ENCODE data around the gene IQCK. TPM values are rescaled to one million over a fixed set of nuclear protein-coding genes. Genes with fewer than 3 reads are reported as not detected.

IQCK gene
- total and polyA plus RNA-seq, 10 donors = 3.6 to 19.9 (median 7.4) TPM

DNA sequence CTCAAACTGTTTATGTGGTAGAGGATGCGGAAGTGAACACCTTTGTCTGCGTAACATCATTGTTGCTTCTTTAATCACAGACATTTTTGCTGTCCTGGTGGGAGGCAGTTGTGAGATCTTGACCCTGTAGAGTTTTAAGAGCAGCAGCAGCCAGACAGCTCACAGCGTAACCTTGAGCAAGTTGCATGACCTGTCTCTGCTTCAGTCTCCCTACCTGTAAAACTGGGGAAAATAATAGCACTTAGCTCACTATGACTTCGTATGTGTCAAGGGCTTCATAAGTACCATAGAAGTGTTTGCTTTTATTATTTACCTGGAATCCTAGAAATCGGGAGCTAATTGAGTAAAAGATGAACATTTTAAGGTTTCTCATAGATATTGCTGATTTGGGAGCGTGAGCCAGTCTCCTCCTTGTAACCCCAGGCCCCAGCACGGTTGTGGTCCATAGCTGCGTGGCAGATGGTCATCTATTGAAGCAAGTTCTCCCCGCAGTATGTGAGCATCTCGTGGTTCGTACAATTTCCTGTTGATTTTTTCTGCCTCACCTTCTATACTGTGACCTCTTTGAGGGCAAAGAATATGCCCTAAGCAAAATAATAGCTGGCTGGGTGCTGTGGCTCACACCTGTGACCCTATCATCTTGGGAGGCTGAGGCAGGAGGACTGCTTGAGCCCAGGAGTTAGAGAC lies 132.2 kb downstream of the IQCK start:
- Histone ChIP-seq H3K4me1 (peaks cover 0 to 9% (median 0%) of the 10 kb centered on the region in 6 donors), H3K4me3 (no peak overlapping the region), H3K27ac (no peak overlapping the region), H3K9me3 (no peaks in the 10 kb centered on the region), H3K27me3 (replicated peaks in 1 of 7) (no peaks in the 10 kb centered on the region), H3K36me3 (no peaks in the 10 kb centered on the region)
- intact Hi-C loops (cut with DNase I; ENCODE audit: low total_unique reads) = no loop called here
- WGBS, 5 donors = 86 to 93% (median 87%) methylated on average over 11 of the region's 11 CpGs
- DNase-seq = no peak
- no peak for TF ChIP-seq POLR2A (IDR thresholded peaks at IDR 0.05)
- TF ChIP-seq, protein P1, sequence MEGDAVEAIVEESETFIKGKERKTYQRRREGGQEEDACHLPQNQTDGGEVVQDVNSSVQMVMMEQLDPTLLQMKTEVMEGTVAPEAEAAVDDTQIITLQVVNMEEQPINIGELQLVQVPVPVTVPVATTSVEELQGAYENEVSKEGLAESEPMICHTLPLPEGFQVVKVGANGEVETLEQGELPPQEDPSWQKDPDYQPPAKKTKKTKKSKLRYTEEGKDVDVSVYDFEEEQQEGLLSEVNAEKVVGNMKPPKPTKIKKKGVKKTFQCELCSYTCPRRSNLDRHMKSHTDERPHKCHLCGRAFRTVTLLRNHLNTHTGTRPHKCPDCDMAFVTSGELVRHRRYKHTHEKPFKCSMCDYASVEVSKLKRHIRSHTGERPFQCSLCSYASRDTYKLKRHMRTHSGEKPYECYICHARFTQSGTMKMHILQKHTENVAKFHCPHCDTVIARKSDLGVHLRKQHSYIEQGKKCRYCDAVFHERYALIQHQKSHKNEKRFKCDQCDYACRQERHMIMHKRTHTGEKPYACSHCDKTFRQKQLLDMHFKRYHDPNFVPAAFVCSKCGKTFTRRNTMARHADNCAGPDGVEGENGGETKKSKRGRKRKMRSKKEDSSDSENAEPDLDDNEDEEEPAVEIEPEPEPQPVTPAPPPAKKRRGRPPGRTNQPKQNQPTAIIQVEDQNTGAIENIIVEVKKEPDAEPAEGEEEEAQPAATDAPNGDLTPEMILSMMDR (IDR thresholded peaks at IDR 0.05 in 8 of 11, conservative IDR thresholded peaks at IDR 0.05 in 3 of 11) = no peak
- TF ChIP-seq POLR2AphosphoS5 (IDR thresholded peaks at IDR 0.05) = no peak

DNA sequence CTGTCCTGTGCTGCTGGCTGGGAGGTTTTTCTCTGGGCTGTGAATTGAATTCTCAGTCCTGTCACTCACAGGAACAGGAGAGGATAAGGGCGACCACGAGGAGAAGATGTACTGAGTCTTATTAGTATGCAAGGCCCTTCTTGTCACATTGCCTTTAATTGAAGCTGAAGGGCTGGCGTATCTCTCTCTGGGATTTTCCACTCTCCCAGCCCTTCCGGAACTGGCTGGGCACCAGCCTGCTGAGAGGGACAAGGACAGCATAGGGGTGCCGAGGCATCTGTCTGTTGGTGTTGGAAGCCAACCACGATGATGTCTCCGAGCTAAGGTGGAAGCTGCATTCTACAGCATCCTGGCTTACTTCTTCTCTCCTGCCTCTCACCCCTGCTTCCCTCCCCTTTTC lies 133.4 kb downstream of the IQCK start:
- Histone ChIP-seq H3K9me3 (no peaks in the 10 kb centered on the region), H3K36me3 (no peaks in the 10 kb centered on the region), H3K27ac (no peak overlapping the region), H3K4me1 (peaks cover 0 to 9% (median 0%) of the 10 kb centered on the region in 6 donors), H3K4me3 (no peak overlapping the region), H3K27me3 (replicated peaks in 1 of 7) (no peaks in the 10 kb centered on the region)
- intact Hi-C loops (cut with DNase I; ENCODE audit: low total_unique reads) = no loop called here
- 68 to 86% (median 74%) methylated on average over 7 of the region's 7 CpGs for WGBS, 5 donors
- TF ChIP-seq, protein P1 (IDR thresholded peaks at IDR 0.05 in 8 of 11, conservative IDR thresholded peaks at IDR 0.05 in 3 of 11) = no peak
- TF ChIP-seq POLR2AphosphoS5 (IDR thresholded peaks at IDR 0.05) = peak in 1 of 3 donors; percentile 26
- TF ChIP-seq POLR2A (IDR thresholded peaks at IDR 0.05) = no peak
- no peak for DNase-seq

DNA sequence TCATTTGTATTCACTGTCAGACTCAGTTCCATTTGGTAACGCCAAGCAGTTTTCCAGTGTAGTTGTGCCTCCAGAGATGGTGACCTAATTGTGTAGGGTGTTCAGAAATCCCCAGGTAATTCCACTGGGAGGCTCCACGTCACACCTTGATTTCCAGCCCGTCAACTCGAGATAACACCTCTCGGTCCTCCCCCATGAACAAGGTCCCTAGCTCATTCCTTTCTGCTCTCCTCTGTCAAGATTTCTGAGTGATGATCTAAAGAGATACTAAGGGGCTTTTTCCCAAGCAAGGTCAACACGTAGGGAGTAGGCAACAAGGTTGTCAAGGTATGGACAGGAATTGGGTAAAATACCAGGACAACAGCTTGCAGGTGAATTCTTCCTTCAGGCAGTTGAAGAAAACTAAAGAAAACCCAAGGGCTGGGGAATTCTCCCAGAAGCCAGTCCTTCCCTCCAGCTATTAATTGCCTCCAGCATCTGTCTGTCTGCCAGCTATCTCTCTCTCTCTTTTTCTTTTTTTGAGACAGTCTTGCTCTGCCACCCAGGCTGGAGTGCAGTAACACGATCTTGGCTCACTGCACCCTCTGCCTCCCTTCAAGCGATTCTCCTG lies 135.2 kb downstream of the IQCK start:
- Histone ChIP-seq H3K27me3 (replicated peaks in 1 of 7) (no peaks in the 10 kb centered on the region), H3K4me1 (peaks cover 0 to 9% (median 0%) of the 10 kb centered on the region in 6 donors), H3K9me3 (no peaks in the 10 kb centered on the region), H3K36me3 (no peaks in the 10 kb centered on the region), H3K4me3 (no peak overlapping the region), H3K27ac (no peak overlapping the region)
- intact Hi-C loops (cut with DNase I; ENCODE audit: low total_unique reads) = no loop called here
- WGBS, 5 donors = 80 to 94% (median 82%) methylated on average over 8 of the region's 8 CpGs
- TF ChIP-seq POLR2A (IDR thresholded peaks at IDR 0.05) = no peak
- TF ChIP-seq, protein P1 (IDR thresholded peaks at IDR 0.05 in 8 of 11, conservative IDR thresholded peaks at IDR 0.05 in 3 of 11) = no peak
- TF ChIP-seq POLR2AphosphoS5 (IDR thresholded peaks at IDR 0.05) = no peak
- DNase-seq = no peak

DNA sequence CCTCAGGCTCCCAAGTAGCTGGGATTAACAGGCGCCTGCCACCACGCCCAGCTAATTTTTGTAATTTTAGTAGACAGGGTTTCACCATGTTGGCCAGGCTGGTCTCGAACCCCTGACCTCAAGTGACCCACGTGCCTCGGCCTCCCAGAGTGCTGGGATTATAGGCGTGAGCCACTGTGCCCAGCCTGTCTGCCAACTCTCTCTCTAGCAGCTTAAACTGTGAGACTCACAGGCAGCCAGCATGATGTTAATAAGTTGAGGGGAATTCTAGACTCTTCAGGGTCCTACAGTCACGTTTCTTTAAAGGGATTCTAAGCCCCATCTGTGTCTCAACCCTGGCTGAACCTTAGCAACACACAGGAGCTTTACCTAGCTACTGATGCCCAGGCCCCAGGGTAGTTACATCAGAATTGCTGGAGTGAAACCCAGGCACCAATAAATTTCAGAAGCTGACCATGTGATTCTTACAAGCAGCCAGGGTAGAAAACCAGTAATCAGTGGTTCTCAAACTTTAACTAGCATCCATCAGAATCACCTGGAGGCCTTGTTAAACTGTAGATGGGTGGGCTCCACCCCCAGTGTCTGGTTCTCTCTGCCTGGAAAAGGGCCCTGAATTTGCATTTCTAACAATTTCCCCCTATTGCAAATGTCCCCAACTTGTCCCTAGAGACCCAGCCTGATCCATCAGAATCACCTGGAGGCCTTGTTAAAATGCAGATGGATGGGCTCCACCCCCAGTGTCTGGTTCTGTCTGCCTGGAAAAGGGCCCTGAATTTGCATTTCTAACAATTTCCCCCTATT lies 135.9 kb downstream of the IQCK start:
- TF ChIP-seq POLR2A (IDR thresholded peaks at IDR 0.05) (no peak), POLR2AphosphoS5 (IDR thresholded peaks at IDR 0.05) (no peak)
- TF ChIP-seq, protein P1 (IDR thresholded peaks at IDR 0.05 in 8 of 11, conservative IDR thresholded peaks at IDR 0.05 in 3 of 11) = no peak
- peaks cover 0 to 9% (median 0%) of the 10 kb centered on the region in 6 donors for H3K4me1 ChIP-seq
- no peaks in the 10 kb centered on the region for H3K27me3 ChIP-seq (replicated peaks in 1 of 7)
- no peak overlapping the region for H3K27ac ChIP-seq
- no peaks in the 10 kb centered on the region for H3K36me3 ChIP-seq
- intact Hi-C loops (cut with DNase I; ENCODE audit: low total_unique reads) = no loop called here
- H3K4me3 ChIP-seq = no peak overlapping the region
- H3K9me3 ChIP-seq = no peaks in the 10 kb centered on the region
- 66 to 85% (median 78%) methylated on average over 7 of the region's 7 CpGs for WGBS, 5 donors
- no peak for DNase-seq
